ENCODE data around the gene MYO16. TPM values are rescaled to one million over a fixed set of nuclear protein-coding genes. Genes with fewer than 3 reads are reported as not detected.

MYO16 gene
- total RNA-seq, 1 donor from 2014 or later: 1.2 TPM

GRCh38 chr13:108855737-108856387 is 226.5 kb downstream of the MYO16 start:
- TF ChIP-seq, protein P1, sequence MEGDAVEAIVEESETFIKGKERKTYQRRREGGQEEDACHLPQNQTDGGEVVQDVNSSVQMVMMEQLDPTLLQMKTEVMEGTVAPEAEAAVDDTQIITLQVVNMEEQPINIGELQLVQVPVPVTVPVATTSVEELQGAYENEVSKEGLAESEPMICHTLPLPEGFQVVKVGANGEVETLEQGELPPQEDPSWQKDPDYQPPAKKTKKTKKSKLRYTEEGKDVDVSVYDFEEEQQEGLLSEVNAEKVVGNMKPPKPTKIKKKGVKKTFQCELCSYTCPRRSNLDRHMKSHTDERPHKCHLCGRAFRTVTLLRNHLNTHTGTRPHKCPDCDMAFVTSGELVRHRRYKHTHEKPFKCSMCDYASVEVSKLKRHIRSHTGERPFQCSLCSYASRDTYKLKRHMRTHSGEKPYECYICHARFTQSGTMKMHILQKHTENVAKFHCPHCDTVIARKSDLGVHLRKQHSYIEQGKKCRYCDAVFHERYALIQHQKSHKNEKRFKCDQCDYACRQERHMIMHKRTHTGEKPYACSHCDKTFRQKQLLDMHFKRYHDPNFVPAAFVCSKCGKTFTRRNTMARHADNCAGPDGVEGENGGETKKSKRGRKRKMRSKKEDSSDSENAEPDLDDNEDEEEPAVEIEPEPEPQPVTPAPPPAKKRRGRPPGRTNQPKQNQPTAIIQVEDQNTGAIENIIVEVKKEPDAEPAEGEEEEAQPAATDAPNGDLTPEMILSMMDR (conservative IDR thresholded peaks at IDR 0.05; ENCODE audit: low read depth, low read length): no peak
- no peak for DNase-seq (ENCODE audit: low read depth)

DNA sequence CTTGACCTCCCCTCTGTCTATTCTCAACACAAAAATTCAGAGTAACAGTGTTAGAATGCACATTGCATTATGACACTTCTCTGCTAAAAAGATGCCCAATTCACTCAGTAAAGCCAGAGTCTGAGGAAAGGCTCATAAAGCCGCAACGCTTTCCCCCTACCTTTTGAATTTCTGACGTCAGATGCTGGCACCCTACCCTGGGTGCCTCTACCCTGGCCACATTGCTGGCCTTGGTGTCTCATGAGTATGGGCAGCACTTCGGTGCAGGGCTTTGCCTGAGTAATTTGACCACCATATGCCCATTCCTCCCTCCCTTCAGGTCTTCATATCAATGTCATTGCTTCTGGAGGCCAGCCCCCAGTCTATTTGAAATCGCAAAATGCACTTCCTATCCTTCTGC is 229.3 kb downstream of the MYO16 start:
- no peak overlapping the region for H3K4me3 ChIP-seq (ENCODE audit: low read depth, low read length)
- TF ChIP-seq, protein P1 (conservative IDR thresholded peaks at IDR 0.05; ENCODE audit: low read depth, low read length): no peak
- DNase-seq (ENCODE audit: low read depth): no peak

More at GRCh38 chr13:108855737-108856387, 226.5 kb downstream of the MYO16 start:
- no peak overlapping the region for H3K4me3 ChIP-seq (ENCODE audit: low read depth, low read length)

- peak overlapping the region; percentile 29 for H3K4me3 ChIP-seq (ENCODE audit: low read depth, low read length)
- peak; percentile 37 for DNase-seq (ENCODE audit: low read depth)
- TF ChIP-seq, protein P1 (conservative IDR thresholded peaks at IDR 0.05; ENCODE audit: low read depth, low read length): no peak
These were observed 230.0 kb downstream of the MYO16 start for GRCh38 chr13:108859197-108860012.

DNA sequence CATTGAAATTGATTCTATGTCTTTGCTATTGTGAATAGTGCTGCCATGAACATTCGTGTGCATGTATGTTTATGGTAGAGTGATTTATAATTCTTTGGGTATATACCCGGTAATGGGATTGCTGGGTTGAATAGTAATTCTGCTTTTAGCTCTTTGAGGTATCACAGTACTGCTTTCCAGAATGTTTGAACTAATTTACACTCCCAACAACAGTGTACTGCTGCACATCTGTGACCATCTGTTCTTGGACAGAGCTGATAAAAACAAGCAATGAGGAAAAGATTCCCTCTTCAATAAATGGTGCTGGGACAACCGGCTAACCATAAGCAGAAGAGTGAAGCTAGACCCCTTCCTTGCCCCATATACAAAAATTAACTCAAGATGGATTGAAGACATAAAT is 231.0 kb downstream of the MYO16 start:
- DNase-seq (ENCODE audit: low read depth): no peak
- no peak overlapping the region for H3K4me3 ChIP-seq (ENCODE audit: low read depth, low read length)
- TF ChIP-seq, protein P1 (conservative IDR thresholded peaks at IDR 0.05; ENCODE audit: low read depth, low read length): no peak

DNA sequence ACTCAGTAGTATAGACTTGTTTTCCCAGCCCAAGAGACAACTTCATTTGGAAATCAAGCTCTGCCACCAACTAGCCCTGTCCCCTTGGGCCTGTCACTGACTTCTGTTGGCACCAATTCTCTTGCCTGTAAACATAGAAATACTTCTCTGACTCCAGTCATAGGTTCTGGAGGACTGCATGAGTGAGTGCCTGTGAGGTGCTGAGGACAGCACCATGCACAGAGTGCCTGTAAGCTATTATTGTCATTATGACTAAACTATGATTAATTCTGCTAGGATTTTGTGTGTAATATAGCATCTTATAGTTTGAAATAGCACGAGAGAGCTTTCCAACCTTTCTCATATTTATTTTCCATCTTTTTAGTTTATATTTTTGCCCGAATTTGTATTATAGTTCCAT is 247.9 kb downstream of the MYO16 start:
- DNase-seq (ENCODE audit: low read depth): no peak
- TF ChIP-seq, protein P1 (conservative IDR thresholded peaks at IDR 0.05; ENCODE audit: low read depth, low read length): no peak
- H3K4me3 ChIP-seq (ENCODE audit: low read depth, low read length): no peak overlapping the region

- H3K4me3 ChIP-seq (ENCODE audit: low read depth, low read length): no peak overlapping the region
- TF ChIP-seq, protein P1 (conservative IDR thresholded peaks at IDR 0.05; ENCODE audit: low read depth, low read length): no peak
- no peak for DNase-seq (ENCODE audit: low read depth)
These were observed 249.3 kb downstream of the MYO16 start for GRCh38 chr13:108878732-108879131.
